GM19452 (cell line): ENCODE data around the gene KHNYN.

Experiments
- ATAC-seq: cut with Tn5 transposase; IDR thresholded peaks from one replicate; pipeline ENCODE4 v1.9.1; 2021; ENCODE audit not compliant: unreplicated experiment

Gene KHNYN

GRCh38 chr14:24422261-24422660, 7.5 kb upstream of the KHNYN start:
- ATAC-seq: no peak

GRCh38 chr14:24422694-24423601, 6.8 kb upstream of the KHNYN start:
- ATAC-seq: no peak

- no peak for ATAC-seq
These were observed 4.0 kb upstream of the KHNYN start for GRCh38 chr14:24425704-24426103.

GRCh38 chr14:24426150-24426911, 3.4 kb upstream of the KHNYN start:
- ATAC-seq: no peak

GRCh38 chr14:24426912-24427536, 2.7 kb upstream of the KHNYN start:
- ATAC-seq: no peak

GRCh38 chr14:24427537-24428508, 1.9 kb upstream of the KHNYN start:
- no peak for ATAC-seq

- ATAC-seq: no peak
These were observed 943 bp upstream of the KHNYN start for GRCh38 chr14:24428628-24429394.

- ATAC-seq: peak; percentile 73
These were observed 458 bp downstream of the KHNYN start for GRCh38 chr14:24430143-24430681.

GRCh38 chr14:24430682-24431568, 1.2 kb downstream of the KHNYN start:
- no peak for ATAC-seq

- peak; percentile 52 for ATAC-seq
These were observed 2.0 kb downstream of the KHNYN start for GRCh38 chr14:24431569-24432258.

GRCh38 chr14:24432259-24433131, 2.7 kb downstream of the KHNYN start:
- no peak for ATAC-seq

GRCh38 chr14:24434036-24434435, 4.3 kb downstream of the KHNYN start:
- ATAC-seq: no peak

GRCh38 chr14:24434676-24435075, 4.9 kb downstream of the KHNYN start:
- no peak for ATAC-seq

- no peak for ATAC-seq
These were observed 5.5 kb downstream of the KHNYN start for GRCh38 chr14:24435192-24435810.

- no peak for ATAC-seq
These were observed 6.2 kb downstream of the KHNYN start for GRCh38 chr14:24435998-24436354.

- ATAC-seq: peak; percentile 44
These were observed 6.7 kb downstream of the KHNYN start for GRCh38 chr14:24436355-24437019.
